GM18498 (cell line): ENCODE measurements around the gene SLC4A9.

Source experiments
- ATAC-seq: cut with Tn5 transposase; IDR thresholded peaks from one replicate; pipeline ENCODE4 v1.9.1; 2021; ENCODE audit warnings: mild to moderate bottlenecking, moderate library complexity; ENCODE audit not compliant: unreplicated experiment

The SLC4A9 gene

DNA sequence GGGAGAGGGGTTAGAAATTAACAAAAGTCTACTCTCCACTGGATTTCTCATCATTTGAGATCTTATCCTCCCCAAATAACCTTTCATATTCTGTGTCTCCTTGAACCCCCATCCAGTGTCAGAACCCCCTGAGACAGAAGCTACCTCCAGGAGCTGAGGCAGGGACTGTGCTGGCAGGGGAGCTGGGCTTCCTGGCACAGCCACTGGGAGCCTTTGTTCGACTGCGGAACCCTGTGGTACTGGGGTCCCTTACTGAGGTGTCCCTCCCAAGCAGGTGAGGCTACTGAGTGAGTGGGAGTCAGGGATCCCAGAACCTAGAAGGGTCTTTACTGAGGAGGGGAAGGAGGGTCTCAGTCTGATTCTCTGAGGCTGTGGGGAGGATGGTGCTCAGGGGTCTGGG, 1.9 kb downstream of the SLC4A9 start:
- ATAC-seq = no peak

DNA sequence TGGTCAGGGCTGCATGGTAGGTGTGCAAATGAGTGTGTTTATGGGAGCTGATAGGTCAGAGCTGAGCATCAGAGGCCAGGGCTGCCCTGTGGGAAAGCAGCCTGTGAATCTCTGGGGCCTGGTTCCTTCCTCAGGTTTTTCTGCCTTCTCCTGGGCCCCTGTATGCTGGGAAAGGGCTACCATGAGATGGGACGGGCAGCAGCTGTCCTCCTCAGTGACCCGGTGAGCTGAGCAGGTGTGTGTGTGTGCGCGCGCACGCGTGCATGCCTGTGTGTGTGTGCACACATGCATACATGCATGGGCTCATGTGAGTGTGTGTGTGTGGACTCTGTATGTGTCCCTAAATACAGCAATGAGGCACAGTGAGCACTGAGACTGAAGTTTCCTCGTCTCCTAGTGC, 2.3 kb downstream of the SLC4A9 start:
- no peak for ATAC-seq

DNA sequence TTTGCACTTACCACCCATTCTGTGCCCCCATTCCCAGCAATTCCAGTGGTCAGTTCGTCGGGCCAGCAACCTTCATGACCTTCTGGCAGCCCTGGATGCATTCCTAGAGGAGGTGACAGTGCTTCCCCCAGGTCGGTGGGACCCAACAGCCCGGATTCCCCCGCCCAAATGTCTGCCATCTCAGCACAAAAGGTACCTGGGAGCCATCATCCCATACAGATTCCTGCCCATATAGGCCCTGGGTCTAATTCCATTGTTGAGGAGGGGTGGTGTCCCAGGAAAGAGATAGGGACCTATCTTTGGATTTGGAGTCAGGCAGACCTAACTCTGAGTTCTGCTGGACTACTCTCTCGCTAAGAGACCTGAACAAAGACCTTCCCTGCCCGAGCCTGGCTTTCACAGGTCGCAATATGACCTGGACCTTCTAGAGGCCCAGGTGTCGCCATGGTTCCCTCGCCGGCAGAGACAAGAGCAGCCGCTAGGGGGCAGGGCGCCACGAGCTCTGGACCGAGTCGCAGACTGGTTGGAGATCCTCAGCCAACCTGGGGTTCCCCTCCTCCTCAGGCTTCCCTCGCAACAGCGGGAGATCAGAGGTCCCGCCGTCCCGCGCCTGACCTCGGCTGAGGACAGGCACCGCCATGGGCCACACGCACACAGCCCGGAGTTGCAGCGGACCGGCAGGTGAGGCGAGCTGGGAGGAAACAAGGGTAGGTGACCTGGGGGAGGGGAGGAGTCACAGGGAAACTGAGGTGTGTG, 3.1 kb downstream of the SLC4A9 start:
- peak; percentile 91 for ATAC-seq

DNA sequence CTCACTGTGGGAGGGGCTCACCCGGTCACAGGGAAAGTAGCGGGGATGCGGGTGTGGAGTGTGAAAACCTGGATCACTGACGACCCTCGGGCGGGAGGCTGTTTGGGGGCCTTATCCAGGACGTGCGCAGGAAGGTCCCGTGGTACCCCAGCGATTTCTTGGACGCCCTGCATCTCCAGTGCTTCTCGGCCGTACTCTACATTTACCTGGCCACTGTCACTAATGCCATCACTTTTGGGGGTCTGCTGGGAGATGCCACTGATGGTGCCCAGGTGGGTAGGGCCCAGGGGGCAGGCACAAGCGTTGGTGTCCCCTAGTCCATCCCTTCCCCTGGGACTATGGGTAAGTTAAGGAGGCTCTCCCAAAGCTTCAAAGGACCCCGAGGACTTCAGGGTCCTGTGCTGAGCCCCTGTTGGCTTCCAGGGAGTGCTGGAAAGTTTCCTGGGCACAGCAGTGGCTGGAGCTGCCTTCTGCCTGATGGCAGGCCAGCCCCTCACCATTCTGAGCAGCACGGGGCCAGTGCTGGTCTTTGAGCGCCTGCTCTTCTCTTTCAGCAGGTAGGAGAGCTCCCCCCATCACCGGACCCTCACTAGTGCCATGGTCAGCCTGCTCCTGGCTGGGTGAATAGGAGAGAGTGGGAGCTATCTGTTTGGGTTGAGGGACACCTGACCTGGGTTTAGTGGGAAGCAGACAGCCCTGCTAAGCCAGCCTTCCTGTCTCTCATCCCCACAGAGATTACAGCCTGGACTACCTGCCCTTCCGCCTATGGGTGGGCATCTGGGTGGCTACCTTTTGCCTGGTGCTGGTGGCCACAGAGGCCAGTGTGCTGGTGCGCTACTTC, 3.9 kb downstream of the SLC4A9 start:
- no peak for ATAC-seq

DNA sequence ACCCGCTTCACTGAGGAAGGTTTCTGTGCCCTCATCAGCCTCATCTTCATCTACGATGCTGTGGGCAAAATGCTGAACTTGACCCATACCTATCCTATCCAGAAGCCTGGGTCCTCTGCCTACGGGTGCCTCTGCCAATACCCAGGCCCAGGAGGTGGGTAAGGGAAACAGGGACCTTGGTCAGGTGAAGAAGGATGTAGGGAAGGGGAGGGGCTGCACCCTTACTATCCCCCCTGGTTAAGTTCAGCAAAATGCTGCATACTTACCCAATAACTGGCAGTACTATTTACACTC, 4.4 kb downstream of the SLC4A9 start:
- ATAC-seq = no peak

DNA sequence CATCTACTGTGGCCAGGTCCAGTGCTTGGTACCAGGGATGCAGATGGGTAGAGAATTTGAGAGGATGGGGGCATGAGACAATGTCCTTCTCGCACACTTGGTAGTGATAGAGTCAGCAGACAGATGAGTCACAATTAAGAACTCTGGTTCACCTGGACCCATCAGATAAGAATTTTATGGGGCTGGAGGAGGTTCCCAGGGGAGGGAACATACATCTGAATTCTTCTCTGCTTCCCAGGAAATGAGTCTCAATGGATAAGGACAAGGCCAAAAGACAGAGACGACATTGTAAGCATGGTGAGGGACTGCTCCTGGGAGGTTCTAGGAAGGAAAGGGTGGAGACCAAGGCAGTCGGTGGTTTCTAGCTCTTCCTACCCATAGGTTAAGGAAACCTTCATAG, 5.3 kb downstream of the SLC4A9 start:
- ATAC-seq = no peak

DNA sequence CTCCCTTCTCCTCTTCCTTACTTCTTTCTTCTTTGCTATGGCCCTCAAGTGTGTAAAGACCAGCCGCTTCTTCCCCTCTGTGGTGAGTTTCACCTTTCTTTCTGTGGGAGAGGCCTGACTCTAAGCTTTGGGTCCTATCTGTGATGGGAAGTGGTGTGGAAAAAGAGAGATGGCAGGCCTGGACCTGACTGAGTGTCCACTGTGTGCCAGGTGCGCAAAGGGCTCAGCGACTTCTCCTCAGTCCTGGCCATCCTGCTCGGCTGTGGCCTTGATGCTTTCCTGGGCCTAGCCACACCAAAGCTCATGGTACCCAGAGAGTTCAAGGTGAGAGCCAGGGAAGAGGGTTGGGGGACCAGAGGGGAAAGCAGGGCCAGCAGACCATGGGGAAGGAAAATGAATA, 5.9 kb downstream of the SLC4A9 start:
- ATAC-seq = no peak

DNA sequence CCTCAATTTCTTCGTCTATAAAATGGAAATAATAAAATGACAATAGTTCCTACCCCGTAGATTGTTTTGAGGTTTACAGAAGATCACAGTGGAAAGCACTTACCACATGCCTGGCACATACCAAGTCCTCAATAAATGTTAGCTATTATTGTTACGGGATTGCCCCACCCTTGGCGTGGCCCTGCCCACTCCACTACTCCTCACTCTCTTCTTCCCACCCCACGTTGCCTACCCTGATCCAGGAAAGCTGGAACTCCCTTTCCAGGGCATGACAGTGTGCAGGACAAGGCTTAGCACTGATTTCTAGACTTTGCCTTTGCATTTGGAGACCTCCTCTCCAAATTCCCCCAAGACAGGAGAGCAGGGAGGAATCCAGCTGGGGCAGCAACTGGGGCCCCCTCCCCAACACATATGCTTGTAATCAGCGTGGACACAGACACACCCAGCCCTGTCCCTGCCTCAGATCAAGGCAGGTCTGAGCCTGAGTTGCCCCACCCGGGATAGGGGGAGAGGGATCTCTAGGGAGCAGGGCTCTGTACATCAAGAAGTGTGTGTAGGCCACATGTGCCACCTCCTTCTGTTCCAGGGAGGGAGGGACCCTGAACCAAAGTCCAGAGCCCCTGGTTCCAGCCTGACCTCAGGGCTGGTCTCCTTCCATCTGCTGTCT, 6.7 kb downstream of the SLC4A9 start:
- no peak for ATAC-seq

DNA sequence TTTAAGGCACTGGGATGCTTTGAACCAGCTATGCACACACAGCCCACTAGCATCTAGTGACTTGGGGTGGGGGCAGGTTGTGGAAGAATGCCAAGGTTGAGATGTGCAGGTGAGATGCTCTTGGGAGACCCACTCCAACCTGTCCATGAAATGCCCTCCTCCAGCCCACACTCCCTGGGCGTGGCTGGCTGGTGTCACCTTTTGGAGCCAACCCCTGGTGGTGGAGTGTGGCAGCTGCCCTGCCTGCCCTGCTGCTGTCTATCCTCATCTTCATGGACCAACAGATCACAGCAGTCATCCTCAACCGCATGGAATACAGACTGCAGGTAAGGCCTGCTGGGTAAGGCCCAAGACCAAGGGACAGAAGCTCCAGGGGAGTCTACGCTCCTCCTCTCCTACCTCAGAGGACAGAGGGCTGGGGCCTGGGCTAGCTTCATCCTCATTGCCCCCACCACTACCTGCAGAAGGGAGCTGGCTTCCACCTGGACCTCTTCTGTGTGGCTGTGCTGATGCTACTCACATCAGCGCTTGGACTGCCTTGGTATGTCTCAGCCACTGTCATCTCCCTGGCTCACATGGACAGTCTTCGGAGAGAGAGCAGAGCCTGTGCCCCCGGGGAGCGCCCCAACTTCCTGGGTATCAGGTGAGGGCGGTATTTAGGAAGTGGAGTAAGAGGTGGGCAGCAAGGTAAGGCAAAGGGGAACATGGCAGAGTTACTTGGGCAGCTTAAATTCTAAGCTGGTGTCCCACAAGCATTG, 7.4 kb downstream of the SLC4A9 start:
- no peak for ATAC-seq

DNA sequence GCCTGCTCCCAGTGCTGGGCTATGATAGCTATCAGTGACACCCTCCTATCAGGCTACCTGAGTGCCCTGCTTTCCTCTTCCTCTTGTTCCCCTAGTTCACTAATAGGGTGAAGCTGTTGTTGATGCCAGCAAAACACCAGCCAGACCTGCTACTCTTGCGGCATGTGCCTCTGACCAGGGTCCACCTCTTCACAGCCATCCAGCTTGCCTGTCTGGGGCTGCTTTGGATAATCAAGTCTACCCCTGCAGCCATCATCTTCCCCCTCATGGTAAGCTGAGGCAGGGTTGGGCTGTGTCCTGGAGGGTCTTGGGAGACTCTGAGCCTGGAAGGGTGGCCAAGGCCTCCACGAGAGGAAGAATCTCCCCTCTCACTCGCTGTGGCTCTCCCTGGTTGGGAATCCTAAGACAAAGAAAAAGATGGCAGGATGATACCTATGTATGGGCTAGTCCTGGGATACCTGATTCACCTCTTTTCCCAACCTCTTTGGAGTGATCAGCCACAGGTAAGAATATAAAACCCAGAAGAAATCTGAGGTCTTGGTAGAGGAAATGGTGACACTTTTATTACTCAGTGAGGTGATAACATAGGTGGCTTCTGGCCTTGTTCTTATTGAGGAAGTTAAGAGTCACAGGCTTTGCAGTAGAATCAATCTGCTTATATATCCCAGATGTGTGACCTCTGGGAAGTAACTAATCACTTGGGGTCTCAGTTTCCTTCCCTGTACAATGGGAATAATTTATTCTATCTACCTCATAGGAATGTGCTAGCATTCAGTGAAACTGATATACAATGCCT, 11.6 kb downstream of the SLC4A9 start:
- ATAC-seq = no peak

DNA sequence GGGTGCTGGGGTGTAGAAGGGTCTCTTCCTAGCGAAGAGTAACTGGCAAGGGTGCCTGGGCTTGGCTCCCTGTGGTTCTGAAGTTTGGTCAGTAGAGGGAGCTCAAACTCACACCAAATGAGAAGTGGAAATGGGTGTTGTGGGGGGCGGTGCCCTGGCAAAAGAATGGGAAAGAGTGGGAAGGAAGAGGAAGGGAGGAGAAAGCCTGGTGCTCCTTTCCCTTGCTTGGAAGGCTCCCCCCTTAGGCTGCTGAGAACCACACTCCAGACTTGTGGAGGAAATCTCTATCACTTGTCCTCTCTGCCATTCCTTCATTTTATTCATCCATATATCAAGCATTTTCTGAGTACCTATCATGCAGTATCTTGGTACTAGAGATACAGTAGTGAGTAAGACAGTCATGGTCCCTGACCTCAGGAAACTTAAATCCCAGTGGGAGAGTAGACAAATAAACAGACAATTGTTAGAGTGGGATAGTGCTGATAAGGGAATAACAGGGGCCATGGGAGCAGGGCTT, 13.0 kb downstream of the SLC4A9 start:
- ATAC-seq = no peak

DNA sequence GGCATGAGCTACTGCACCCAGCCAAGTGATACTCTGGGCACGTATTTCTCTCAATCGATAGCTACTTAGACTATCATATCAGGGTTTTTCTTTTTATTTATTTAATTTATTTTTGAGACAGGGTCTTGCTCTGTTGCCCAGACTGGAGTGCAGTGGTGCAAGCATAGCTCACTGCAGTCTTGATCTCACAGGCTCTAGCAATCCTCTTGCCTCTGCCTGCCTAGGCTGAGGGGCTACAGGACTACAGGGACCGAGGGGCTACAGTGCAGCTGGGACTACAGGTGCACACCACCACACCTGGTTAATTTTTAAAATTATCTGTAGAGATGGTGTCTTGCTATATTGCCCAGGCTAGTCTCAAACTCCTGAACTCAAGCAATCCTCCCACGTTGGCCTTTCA, 21.4 kb downstream of the SLC4A9 start:
- ATAC-seq = no peak

DNA sequence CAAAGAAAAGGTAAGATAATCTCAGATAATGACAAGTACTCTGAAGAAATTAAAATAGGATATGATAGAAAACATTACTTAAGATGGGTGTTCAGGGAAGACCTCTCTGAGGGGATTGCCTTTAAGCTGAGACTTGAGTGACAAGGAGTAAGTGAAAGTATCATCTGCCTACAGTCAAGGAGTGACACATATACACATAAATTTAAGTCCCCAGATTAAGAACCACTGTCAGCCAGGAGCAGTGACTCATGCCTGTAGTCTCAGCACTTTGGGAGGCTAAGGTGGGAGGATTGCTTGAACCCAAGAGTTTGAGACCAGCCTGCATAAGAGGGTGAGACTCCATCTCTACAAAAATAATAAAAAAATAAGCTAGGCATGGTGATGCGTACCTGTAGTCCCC, 22.0 kb downstream of the SLC4A9 start:
- no peak for ATAC-seq

DNA sequence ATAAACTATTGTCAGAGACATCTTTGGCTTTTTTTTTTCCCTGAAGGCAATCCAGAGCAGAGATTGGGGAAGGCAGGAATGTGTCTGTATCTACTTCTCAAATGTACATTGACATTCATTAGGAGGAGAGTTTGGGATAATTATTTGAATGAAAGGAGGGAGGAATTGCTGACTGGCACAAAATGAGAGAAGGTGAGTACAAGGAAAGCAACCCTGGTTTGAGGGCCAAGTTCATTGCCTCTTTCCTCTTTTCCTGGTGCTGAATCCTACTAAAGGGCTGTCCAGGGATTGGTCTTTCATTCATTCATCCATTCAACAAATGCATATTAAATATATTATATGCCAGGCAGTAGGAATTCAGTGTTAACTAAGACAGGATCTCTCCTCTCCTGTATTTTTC, 22.9 kb downstream of the SLC4A9 start:
- no peak for ATAC-seq

DNA sequence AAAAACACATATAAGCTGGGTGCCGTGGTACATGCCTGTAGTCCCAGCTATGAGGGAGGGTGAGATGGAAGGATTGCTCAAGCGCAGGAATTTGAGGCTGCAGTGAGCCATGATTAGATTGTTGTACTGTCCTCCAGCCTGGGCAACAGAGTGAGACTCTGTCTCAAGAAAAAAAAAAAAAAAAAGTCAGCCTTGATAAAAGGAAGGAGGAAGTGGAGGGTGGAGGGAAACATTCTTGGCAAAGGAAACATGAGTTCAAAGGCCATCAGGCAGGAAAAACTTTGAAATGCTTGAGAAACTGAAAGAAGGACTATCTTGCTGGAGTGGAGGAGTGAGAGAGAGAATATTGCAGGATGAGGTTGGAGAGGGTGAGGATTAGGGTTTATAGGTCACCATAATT, 23.3 kb downstream of the SLC4A9 start:
- ATAC-seq = no peak

DNA sequence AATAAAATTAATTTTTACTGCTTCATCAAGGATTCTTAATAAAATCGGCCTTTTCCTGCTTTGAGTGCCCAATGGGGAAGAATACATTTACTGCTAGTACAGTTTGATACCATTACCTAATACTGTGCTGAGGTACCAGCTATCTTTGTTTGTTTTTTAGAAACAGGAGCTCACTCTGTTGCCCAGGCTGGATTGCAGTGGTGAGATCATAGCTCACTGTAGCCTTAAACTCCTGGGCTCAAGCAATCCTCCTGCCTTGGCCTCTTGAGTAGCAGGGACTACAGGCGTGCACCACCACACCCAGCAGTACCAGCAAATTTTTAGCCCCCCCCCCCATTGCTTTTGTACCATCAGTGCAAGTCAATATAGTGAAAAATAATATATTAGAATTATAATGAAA, 28.1 kb downstream of the SLC4A9 start:
- ATAC-seq = no peak

DNA sequence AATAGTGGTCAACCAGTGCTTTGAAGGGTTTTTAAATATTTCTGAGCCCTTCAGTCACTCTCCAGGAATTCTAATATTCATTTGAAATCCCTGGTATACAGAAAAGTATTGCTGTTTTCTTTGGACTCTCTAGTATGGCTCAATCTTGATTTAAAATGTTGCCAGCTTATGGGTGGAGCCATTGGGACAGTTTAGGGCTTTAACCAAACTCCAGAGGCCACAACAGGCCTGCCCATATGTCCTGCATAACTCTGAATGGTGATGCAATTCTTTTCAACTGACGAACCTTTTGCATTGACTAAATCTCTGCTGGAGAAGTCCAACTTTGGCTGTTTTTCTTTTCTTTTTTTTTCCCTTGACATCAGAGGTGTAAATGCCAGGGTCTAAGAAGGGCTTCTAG, 31.3 kb downstream of the SLC4A9 start:
- ATAC-seq = no peak

DNA sequence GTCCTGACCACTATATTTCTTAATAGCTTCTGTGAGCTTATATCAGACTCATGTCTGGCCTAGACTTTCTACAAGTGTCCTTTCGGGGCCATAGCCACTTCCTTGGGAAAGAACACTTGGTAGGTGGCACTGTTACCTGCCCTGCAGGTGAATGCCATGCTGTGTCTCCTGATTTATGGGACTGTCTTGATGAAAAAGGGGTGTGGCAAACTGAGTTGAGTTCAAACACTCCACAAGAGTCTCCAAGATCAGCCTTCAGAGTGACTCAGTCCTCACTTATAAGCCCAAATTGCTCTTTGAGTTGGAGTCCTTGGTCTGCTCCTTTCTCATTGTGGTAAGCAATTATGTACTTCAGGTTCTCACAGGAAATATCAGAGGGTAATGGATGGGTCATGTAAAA, 31.7 kb downstream of the SLC4A9 start:
- ATAC-seq = no peak

DNA sequence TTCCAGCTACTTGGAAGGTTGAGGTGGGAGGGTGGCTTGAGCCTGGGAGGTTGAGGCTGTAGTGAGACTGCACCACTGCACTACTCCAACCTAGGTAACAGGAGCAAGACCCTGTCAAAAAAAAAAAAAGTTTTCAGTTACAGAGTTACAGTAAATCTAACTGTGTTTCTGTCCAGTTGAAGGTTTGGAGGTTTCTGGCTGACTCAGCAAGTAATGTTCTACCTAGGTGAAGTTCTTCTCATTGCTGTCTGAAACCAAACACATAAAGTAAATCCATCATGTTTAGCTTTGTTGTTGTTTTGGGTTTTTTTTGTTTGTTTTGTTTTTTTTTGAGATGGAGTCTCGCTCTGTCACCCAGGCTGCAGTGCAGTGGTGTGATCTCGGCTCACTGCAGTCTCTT, 33.7 kb downstream of the SLC4A9 start:
- ATAC-seq = no peak

DNA sequence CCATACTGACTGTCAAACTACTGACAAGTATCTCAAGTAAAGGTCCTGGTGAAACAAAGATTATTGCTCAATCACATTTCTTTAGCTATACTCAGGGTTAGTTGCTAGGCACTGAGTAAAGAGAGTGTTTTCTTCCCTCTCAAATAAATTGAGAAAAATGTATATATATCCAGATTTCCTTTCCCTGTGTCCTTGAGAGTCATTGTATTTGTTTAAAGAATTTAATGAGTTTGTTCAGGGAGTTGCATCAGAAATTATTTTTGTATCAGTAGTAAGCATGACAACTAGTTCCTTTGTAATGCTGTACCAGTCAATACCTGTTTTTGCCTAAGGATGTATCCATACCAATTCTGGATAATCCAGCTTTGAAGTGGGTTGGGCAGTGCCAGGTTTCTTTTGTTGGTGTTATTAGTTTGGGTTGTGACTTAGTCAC, 38.4 kb downstream of the SLC4A9 start:
- no peak for ATAC-seq
